Activated CD4-positive, alpha-beta memory T cell treated with anti-CD3 and anti-CD28 coated beads, Interleukin-2, amount 10 ng/mL, durations not matched to agents 7 days and 5 days (primary cell): Measurements from ENCODE around the gene HSPB1. TPM values are rescaled to one million over a fixed set of nuclear protein-coding genes. Genes with fewer than 3 reads are reported as not detected.

Experiments
- CTCF ChIA-PET: fragments of 350-600 bp; sonication (Branson Sonifier 250); formaldehyde crosslinking; loops from one replicate; lab custom pipeline; 2021; ENCODE audit warnings: antibody characterized with exemption, inconsistent platforms; lab: Charles Lee
- POLR2A ChIA-PET: fragments of 350-600 bp; sonication (Branson Sonifier 250); formaldehyde crosslinking; loops from one replicate; lab custom pipeline; 2021; ENCODE audit warnings: antibody characterized with exemption; lab: Charles Lee
- DNase-seq: peaks from one replicate; pipeline ENCODE4 v3.0.0-alpha.2; 2020
- H3K27ac Mint-ChIP-seq: one replicate; pipeline ENCODE4 v1.8.0; 2021; ENCODE audit warnings: mild to moderate bottlenecking, mixed read lengths
- H3K27me3 Mint-ChIP-seq: one replicate; pipeline ENCODE4 v1.8.0; 2021; ENCODE audit warnings: mixed read lengths
- H3K36me3 Mint-ChIP-seq: one replicate; pipeline ENCODE4 v1.8.0; 2021; ENCODE audit warnings: low read depth, mixed read lengths
- H3K4me1 Mint-ChIP-seq: one replicate; pipeline ENCODE4 v1.8.0; 2021; ENCODE audit warnings: mixed read lengths
- H3K4me3 Mint-ChIP-seq: one replicate; pipeline ENCODE4 v1.8.0; 2021; ENCODE audit warnings: mild to moderate bottlenecking, mixed read lengths
- H3K9me3 Mint-ChIP-seq: one replicate; pipeline ENCODE4 v1.8.0; 2021; ENCODE audit warnings: mixed read lengths
- total RNA-seq, 2 experiments: library from RNA; stranded (reverse); gene quantifications; one replicate each; pipeline ENCODE4 v1.2.3, GENCODE V29; 2021

Gene HSPB1
- total RNA-seq, 2 experiments from 2014 or later: 33.7 to 38.4 TPM

GRCh38 chr7:76315364-76315763, 12.9 kb downstream of the HSPB1 start:
- CTCF ChIA-PET: interaction anchor here (1.0 to 9.2 kb wide), 7 partner anchors 10 to 137 kb away, joined by 4 to 125 read pairs (median 8); partner anchors contain the start of gene YWHAG
- Mint-ChIP-seq H3K27ac (no peak overlapping the region), H3K9me3 (no peaks in the 10 kb centered on the region), H3K4me3 (no peak overlapping the region), H3K36me3 (peaks cover 5% of the 10 kb centered on the region), H3K27me3 (no peaks in the 10 kb centered on the region), H3K4me1 (peaks cover 34% of the 10 kb centered on the region)
- POLR2A ChIA-PET: no interaction called here
- no peak for DNase-seq

GRCh38 chr7:76316984-76317781, 14.7 kb downstream of the HSPB1 start:
- Mint-ChIP-seq H3K4me3 (peak overlapping the region; percentile 77), H3K9me3 (no peaks in the 10 kb centered on the region), H3K27me3 (no peaks in the 10 kb centered on the region), H3K27ac (peak overlapping the region; percentile 89), H3K4me1 (peaks cover 34% of the 10 kb centered on the region), H3K36me3 (peaks cover 5% of the 10 kb centered on the region)
- ChIA-PET POLR2A (interaction anchor here (0.9 to 4.9 kb wide), 18 partner anchors 8 to 269 kb away, joined by 3 to 136 read pairs (median 8); partner anchors contain the start of genes HSPB1, MDH2, STYXL1 and YWHAG), CTCF (interaction anchor here (0.7 to 9.2 kb wide), 13 partner anchors 10 to 269 kb away, joined by 3 to 125 read pairs (median 5); partner anchors contain the start of genes MDH2, STYXL1 and YWHAG)
- no peak for DNase-seq

GRCh38 chr7:76317782-76318487, 15.5 kb downstream of the HSPB1 start:
- no peaks in the 10 kb centered on the region for H3K9me3 Mint-ChIP-seq
- peaks cover 34% of the 10 kb centered on the region for H3K4me1 Mint-ChIP-seq
- no peaks in the 10 kb centered on the region for H3K27me3 Mint-ChIP-seq
- H3K4me3 Mint-ChIP-seq: peak overlapping the region; percentile 77
- ChIA-PET POLR2A (interaction anchor here (0.7 to 4.9 kb wide), 26 partner anchors 9 to 402 kb away, joined by 3 to 136 read pairs (median 6); partner anchors contain the start of genes HSPB1, MDH2, STYXL1 and YWHAG), CTCF (interaction anchor here (0.7 to 9.2 kb wide), 13 partner anchors 9 to 270 kb away, joined by 3 to 125 read pairs (median 6); partner anchors contain the start of genes MDH2, STYXL1 and YWHAG)
- peak; percentile 98 for DNase-seq
- peak overlapping the region; percentile 89 for H3K27ac Mint-ChIP-seq
- H3K36me3 Mint-ChIP-seq: peaks cover 5% of the 10 kb centered on the region

GRCh38 chr7:76318488-76319353, 16.2 kb downstream of the HSPB1 start:
- H3K9me3 Mint-ChIP-seq: no peaks in the 10 kb centered on the region
- H3K4me3 Mint-ChIP-seq: peak overlapping the region; percentile 77
- peak; percentile 83 for DNase-seq
- H3K36me3 Mint-ChIP-seq: peaks cover 5% of the 10 kb centered on the region
- peak overlapping the region; percentile 89 for H3K27ac Mint-ChIP-seq
- H3K4me1 Mint-ChIP-seq: peaks cover 33% of the 10 kb centered on the region
- ChIA-PET POLR2A (interaction anchor here (0.7 to 4.9 kb wide), 26 partner anchors 9 to 403 kb away, joined by 3 to 136 read pairs (median 6); partner anchors contain the start of genes HSPB1, MDH2, STYXL1 and YWHAG), CTCF (interaction anchor here (0.7 to 9.2 kb wide), 11 partner anchors 9 to 271 kb away, joined by 3 to 125 read pairs (median 7); partner anchors contain the start of genes MDH2, STYXL1 and YWHAG)
- H3K27me3 Mint-ChIP-seq: no peaks in the 10 kb centered on the region

GRCh38 chr7:76325092-76325491, 22.6 kb downstream of the HSPB1 start:
- POLR2A ChIA-PET: no interaction called here
- no peak overlapping the region for H3K4me3 Mint-ChIP-seq
- H3K36me3 Mint-ChIP-seq: peaks cover 38% of the 10 kb centered on the region
- H3K27ac Mint-ChIP-seq: no peak overlapping the region
- CTCF ChIA-PET: interaction anchor here (0.6 to 0.9 kb wide), 2 partner anchors 11 to 24 kb away, joined by 3 to 4 read pairs; no protein-coding TSS in a partner anchor
- H3K4me1 Mint-ChIP-seq: peaks cover 16% of the 10 kb centered on the region
- DNase-seq: no peak
- H3K27me3 Mint-ChIP-seq: no peaks in the 10 kb centered on the region
- no peaks in the 10 kb centered on the region for H3K9me3 Mint-ChIP-seq

GRCh38 chr7:76325811-76326210, 23.3 kb downstream of the HSPB1 start:
- H3K36me3 Mint-ChIP-seq: peaks cover 42% of the 10 kb centered on the region
- no peak overlapping the region for H3K27ac Mint-ChIP-seq
- no peaks in the 10 kb centered on the region for H3K27me3 Mint-ChIP-seq
- ChIA-PET CTCF (no interaction called here), POLR2A (no interaction called here)
- H3K9me3 Mint-ChIP-seq: no peaks in the 10 kb centered on the region
- H3K4me1 Mint-ChIP-seq: peaks cover 16% of the 10 kb centered on the region
- no peak overlapping the region for H3K4me3 Mint-ChIP-seq
- no peak for DNase-seq

GRCh38 chr7:76326646-76327233, 24.3 kb downstream of the HSPB1 start:
- peaks cover 16% of the 10 kb centered on the region for H3K4me1 Mint-ChIP-seq
- no peaks in the 10 kb centered on the region for H3K9me3 Mint-ChIP-seq
- DNase-seq: no peak
- POLR2A ChIA-PET: interaction anchor here (1.3 to 2.0 kb wide), 3 partner anchors 8 to 32 kb away, joined by 3 to 16 read pairs (median 7); partner anchors contain the start of gene YWHAG
- H3K27ac Mint-ChIP-seq: no peak overlapping the region
- CTCF ChIA-PET: interaction anchor here (0.8 to 2.1 kb wide), 2 partner anchors 9 to 26 kb away, joined by 3 to 7 read pairs; no protein-coding TSS in a partner anchor
- H3K27me3 Mint-ChIP-seq: no peaks in the 10 kb centered on the region
- peaks cover 46% of the 10 kb centered on the region for H3K36me3 Mint-ChIP-seq
- no peak overlapping the region for H3K4me3 Mint-ChIP-seq

- H3K4me1 Mint-ChIP-seq: peaks cover 20% of the 10 kb centered on the region
- H3K36me3 Mint-ChIP-seq: peaks cover 50% of the 10 kb centered on the region
- ChIA-PET CTCF (interaction anchor here (0.7 to 2.1 kb wide), 2 partner anchors 10 to 14 kb away, joined by 3 to 7 read pairs; no protein-coding TSS in a partner anchor), POLR2A (interaction anchor here (1.2 to 2.0 kb wide), 4 partner anchors 9 to 31 kb away, joined by 3 to 16 read pairs (median 5); partner anchors contain the start of gene YWHAG)
- no peaks in the 10 kb centered on the region for H3K27me3 Mint-ChIP-seq
- no peak for DNase-seq
- H3K27ac Mint-ChIP-seq: no peak overlapping the region
- H3K4me3 Mint-ChIP-seq: no peak overlapping the region
- H3K9me3 Mint-ChIP-seq: no peaks in the 10 kb centered on the region
Measured at GRCh38 chr7:76327610-76328009, 25.1 kb downstream of the HSPB1 start.

GRCh38 chr7:76328389-76328788, 25.9 kb downstream of the HSPB1 start:
- H3K27me3 Mint-ChIP-seq: no peaks in the 10 kb centered on the region
- no peak overlapping the region for H3K4me3 Mint-ChIP-seq
- H3K4me1 Mint-ChIP-seq: peaks cover 20% of the 10 kb centered on the region
- H3K27ac Mint-ChIP-seq: no peak overlapping the region
- POLR2A ChIA-PET: interaction anchor here (1.2 to 2.0 kb wide), 2 partner anchors 10 to 20 kb away, joined by 3 to 16 read pairs; no protein-coding TSS in a partner anchor
- DNase-seq: no peak
- CTCF ChIA-PET: interaction anchor here (0.6 to 2.1 kb wide), 2 partner anchors 10 to 928 kb away, joined by 3 to 7 read pairs; no protein-coding TSS in a partner anchor
- H3K9me3 Mint-ChIP-seq: no peaks in the 10 kb centered on the region
- H3K36me3 Mint-ChIP-seq: peaks cover 50% of the 10 kb centered on the region

- H3K36me3 Mint-ChIP-seq: peaks cover 48% of the 10 kb centered on the region
- ChIA-PET POLR2A (interaction anchor here (3.0 kb wide), 1 partner anchor 11 kb away, joined by 11 read pairs; no protein-coding TSS in a partner anchor), CTCF (no interaction called here)
- no peak overlapping the region for H3K27ac Mint-ChIP-seq
- H3K4me3 Mint-ChIP-seq: no peak overlapping the region
- no peaks in the 10 kb centered on the region for H3K9me3 Mint-ChIP-seq
- H3K4me1 Mint-ChIP-seq: peaks cover 20% of the 10 kb centered on the region
- H3K27me3 Mint-ChIP-seq: no peaks in the 10 kb centered on the region
- DNase-seq: no peak
Measured at GRCh38 chr7:76329479-76329878, 27.0 kb downstream of the HSPB1 start.

GRCh38 chr7:76330261-76330660, 27.8 kb downstream of the HSPB1 start:
- Mint-ChIP-seq H3K27me3 (no peaks in the 10 kb centered on the region), H3K9me3 (no peaks in the 10 kb centered on the region), H3K4me1 (peaks cover 20% of the 10 kb centered on the region), H3K4me3 (no peak overlapping the region), H3K36me3 (peaks cover 45% of the 10 kb centered on the region), H3K27ac (no peak overlapping the region)
- ChIA-PET CTCF (interaction anchor here (0.8 kb wide), 1 partner anchor 8 kb away, joined by 3 read pairs; no protein-coding TSS in a partner anchor), POLR2A (interaction anchor here (3.0 kb wide), 1 partner anchor 12 kb away, joined by 11 read pairs; no protein-coding TSS in a partner anchor)
- DNase-seq: no peak
